ENCODE results near the gene CKS1B.
"Not testable (repeated sequence)": the region's sequence is repeated elsewhere in the genome, so short reads cannot be mapped to it uniquely, and the experiment has no call there.

The CKS1B gene

GRCh38 chr1:154966111-154966510 is 8.4 kb upstream of the CKS1B start:
- DNase-seq = no peak

GRCh38 chr1:154967331-154967950 is 7.0 kb upstream of the CKS1B start:
- DNase-seq = no peak

- DNase-seq = no peak
These were observed 5.8 kb upstream of the CKS1B start for GRCh38 chr1:154968731-154969130.

- DNase-seq = no peak
These were observed 5.2 kb upstream of the CKS1B start for GRCh38 chr1:154969246-154969645.

GRCh38 chr1:154969860-154970452 is 4.5 kb upstream of the CKS1B start:
- DNase-seq = no peak

- no peak for DNase-seq
These were observed 3.7 kb upstream of the CKS1B start, which contains the start of gene SHC1 for GRCh38 chr1:154970631-154971340. SHC1 (minus strand) TSS chr1:154970747; CDS start chr1:154970526, 221 bp downstream.

GRCh38 chr1:154971341-154971998 is 3.0 kb upstream of the CKS1B start:
- no peak for DNase-seq

GRCh38 chr1:154972213-154972516 is 2.3 kb upstream of the CKS1B start:
- no peak for DNase-seq

GRCh38 chr1:154972517-154973343 is 1.8 kb upstream of the CKS1B start:
- no peak for DNase-seq

- DNase-seq = peak; percentile 75
These were observed 958 bp upstream of the CKS1B start for GRCh38 chr1:154973344-154974101.

- DNase-seq = peak; percentile 93
These were observed 427 bp downstream of the CKS1B start for GRCh38 chr1:154974808-154975408.

- DNase-seq = no peak
These were observed 1.1 kb downstream of the CKS1B start for GRCh38 chr1:154975409-154976059.

- DNase-seq = not testable (repeated sequence)
These were observed 3.3 kb downstream of the CKS1B start for GRCh38 chr1:154977762-154978161.

- DNase-seq = no peak
These were observed 3.9 kb downstream of the CKS1B start for GRCh38 chr1:154978360-154978759.

GRCh38 chr1:154982341-154982740 is 7.9 kb downstream of the CKS1B start:
- no peak for DNase-seq

GRCh38 chr1:154982897-154983648 is 8.6 kb downstream of the CKS1B start, which contains the start of gene FLAD1:
FLAD1 (plus strand) TSS chr1:154983344; CDS start chr1:154983695, 351 bp downstream.
- peak; percentile 98 for DNase-seq

- no peak for DNase-seq
These were observed 9.4 kb downstream of the CKS1B start for GRCh38 chr1:154983776-154984466.

- not testable (repeated sequence) for DNase-seq
These were observed 12.3 kb downstream of the CKS1B start for GRCh38 chr1:154986736-154987135.

GRCh38 chr1:154987326-154987725 is 12.8 kb downstream of the CKS1B start:
- DNase-seq = no peak
